H9 (cell line): ENCODE results near the gene CCL16. TPM values are rescaled to one million over a fixed set of nuclear protein-coding genes. Genes with fewer than 3 reads are reported as not detected.

Source experiments
- DNase-seq: peaks from one replicate; pipeline ENCODE4 v3.0.0-alpha.2; 2017
- H2AFZ ChIP-seq: one replicate; pipeline ENCODE4 v1.6.1; 2013; ENCODE audit warnings: mild to moderate bottlenecking, low read length, control low read depth, moderate library complexity
- H2AK5ac ChIP-seq: 2 replicates; pipeline ENCODE4 v1.6.1; 2013; ENCODE audit warnings: low read length, control low read depth, mixed read lengths; ENCODE audit not compliant: insufficient read length
- H2BK120ac ChIP-seq: one replicate; pipeline ENCODE4 v1.6.1; 2013; ENCODE audit warnings: low read depth, mild to moderate bottlenecking, low read length, control low read depth, inconsistent platforms; ENCODE audit not compliant: poor library complexity, severe bottlenecking
- H2BK12ac ChIP-seq: 2 replicates; pipeline ENCODE4 v1.6.1; 2013; ENCODE audit warnings: low read length, control low read depth, mixed read lengths, low read depth; ENCODE audit not compliant: insufficient read length
- H2BK15ac ChIP-seq: 2 replicates; pipeline ENCODE4 v1.6.1; 2013; ENCODE audit warnings: low read depth, low read length, control low read depth
- H2BK20ac ChIP-seq: one replicate; pipeline ENCODE4 v1.6.1; 2013; ENCODE audit warnings: low read depth, mild to moderate bottlenecking, low read length, control low read depth, inconsistent platforms; ENCODE audit not compliant: poor library complexity, severe bottlenecking
- H2BK5ac ChIP-seq: 2 replicates; pipeline ENCODE4 v1.6.1; 2013; ENCODE audit warnings: low read length, control low read depth, mixed read lengths; ENCODE audit not compliant: insufficient read length
- H3K14ac ChIP-seq: 2 replicates; pipeline ENCODE4 v1.6.1; 2013; ENCODE audit warnings: low read length, control low read depth; ENCODE audit not compliant: insufficient read depth
- H3K18ac ChIP-seq: 2 replicates; pipeline ENCODE4 v1.6.1; 2013; ENCODE audit warnings: low read depth, mild to moderate bottlenecking, mixed read lengths, low read length, control low read depth; ENCODE audit not compliant: insufficient read length
- H3K23ac ChIP-seq: 2 replicates; pipeline ENCODE4 v1.6.1; 2013; ENCODE audit warnings: low read length, control low read depth, mixed read lengths, low read depth; ENCODE audit not compliant: insufficient read length
- H3K23me2 ChIP-seq: 2 replicates; pipeline ENCODE4 v1.6.1; 2013; ENCODE audit warnings: low read depth, mild to moderate bottlenecking, mixed read lengths, low read length, control low read depth; ENCODE audit not compliant: insufficient read length, poor library complexity, severe bottlenecking
- H3K27ac ChIP-seq: 2 replicates; pipeline ENCODE4 v1.5.1; 2013; ENCODE audit warnings: low read length, control low read depth, mixed read lengths, low read depth; ENCODE audit not compliant: insufficient read length
- H3K27me3 ChIP-seq: 2 replicates; pipeline ENCODE4 v1.6.1; 2013; ENCODE audit warnings: low read length, control low read depth, inconsistent platforms; ENCODE audit not compliant: insufficient read depth
- H3K4ac ChIP-seq: 2 replicates; pipeline ENCODE4 v1.6.1; 2013; ENCODE audit warnings: low read depth, mild to moderate bottlenecking, control low read depth, inconsistent platforms, low read length, moderate library complexity
- H3K4me1 ChIP-seq: 2 replicates; pipeline ENCODE4 v1.6.1; 2013; ENCODE audit warnings: low read length, control low read depth, inconsistent platforms; ENCODE audit not compliant: insufficient read depth
- H3K4me2 ChIP-seq: 2 replicates; pipeline ENCODE4 v1.6.1; 2013; ENCODE audit warnings: low read length, control low read depth, mixed read lengths; ENCODE audit not compliant: insufficient read length, insufficient read depth
- H3K56ac ChIP-seq: 2 replicates; pipeline ENCODE4 v1.6.1; 2013; ENCODE audit warnings: low read depth, mild to moderate bottlenecking, mixed read lengths, low read length, control low read depth; ENCODE audit not compliant: insufficient read length
- H3K79me1 ChIP-seq: 2 replicates; pipeline ENCODE4 v1.6.1; 2013; ENCODE audit warnings: low read depth, mild to moderate bottlenecking, moderate library complexity, low read length, control low read depth, inconsistent platforms; ENCODE audit not compliant: insufficient read depth, poor library complexity, severe bottlenecking
- H3K79me2 ChIP-seq: 2 replicates; pipeline ENCODE4 v1.6.1; 2013; ENCODE audit warnings: low read length, control low read depth, inconsistent platforms; ENCODE audit not compliant: insufficient read depth
- H3K9ac ChIP-seq: 2 replicates; pipeline ENCODE4 v1.6.1; 2013; ENCODE audit warnings: low read length, control low read depth, mixed read lengths; ENCODE audit not compliant: insufficient read length; ENCODE audit errors: extremely low read depth
- H3K9me3 ChIP-seq: one replicate; pipeline ENCODE4 v1.6.1; 2013; ENCODE audit warnings: low read depth, low read length, inconsistent platforms; ENCODE audit not compliant: control insufficient read depth
- H3T11ph ChIP-seq: one replicate; pipeline ENCODE4 v1.6.1; 2013; ENCODE audit warnings: mild to moderate bottlenecking, low read length, control low read depth, inconsistent platforms
- H4K20me1 ChIP-seq: one replicate; pipeline ENCODE4 v1.6.1; 2013; ENCODE audit not compliant: control insufficient read depth, insufficient read length, insufficient read depth
- H4K5ac ChIP-seq: 2 replicates; pipeline ENCODE4 v1.6.1; 2013; ENCODE audit warnings: low read depth, mild to moderate bottlenecking, mixed read lengths, low read length, control low read depth; ENCODE audit not compliant: insufficient read length
- H4K8ac ChIP-seq: replicated peaks from 2 replicates; pipeline ENCODE4 v1.6.1; 2013; ENCODE audit warnings: low read length, control low read depth, mixed read lengths, low read depth; ENCODE audit not compliant: insufficient read length
- H4K91ac ChIP-seq: 2 replicates; pipeline ENCODE4 v1.6.1; 2013; ENCODE audit warnings: low read depth, mild to moderate bottlenecking, moderate library complexity, mixed read lengths, low read length, control low read depth; ENCODE audit not compliant: insufficient read length
- H3K27ac Mint-ChIP-seq, 3 experiments: 2 replicates in 2 of 3; 3 replicates in 1 of 3; pipeline ENCODE4 v1.8.0; 2020 to 2021; ENCODE audit warnings: mixed read lengths in 3 of 3, mild to moderate bottlenecking in 1 of 3, moderate library complexity in 1 of 3
- H3K27me3 Mint-ChIP-seq: 2 replicates; pipeline ENCODE4 v1.8.0; 2021; ENCODE audit warnings: low read depth, mild to moderate bottlenecking, moderate library complexity, mixed read lengths
- H3K36me3 Mint-ChIP-seq, 3 experiments: 2 replicates in 2 of 3; 3 replicates in 1 of 3; pipeline ENCODE4 v1.8.0; 2020 to 2021; ENCODE audit warnings: low read depth in 3 of 3, mixed read lengths in 3 of 3; ENCODE audit not compliant: insufficient read depth in 1 of 3
- H3K4me1 Mint-ChIP-seq, 2 experiments: 2 replicates each; pipeline ENCODE4 v1.8.0; 2020; ENCODE audit warnings: mixed read lengths in 2 of 2
- H3K4me3 Mint-ChIP-seq, 2 experiments: 2 replicates in 1 of 2; 3 replicates in 1 of 2; pipeline ENCODE4 v1.8.0; 2020 to 2021; ENCODE audit warnings: mild to moderate bottlenecking in 2 of 2, mixed read lengths in 2 of 2, moderate library complexity in 1 of 2
- H3K9me3 Mint-ChIP-seq, 2 experiments: 2 replicates in 1 of 2; 3 replicates in 1 of 2; pipeline ENCODE4 v1.8.0; 2020; ENCODE audit warnings: mild to moderate bottlenecking in 2 of 2, mixed read lengths in 2 of 2, moderate library complexity in 1 of 2
- WGBS: extraction: QIAGEN DNeasy Blood & Tissue Kit; methylation state at CpG from one replicate; pipeline ENCODE4 v1.1.7; 2013; ENCODE audit warnings: missing lambda C conversion rate, low lambda C conversion rate, mixed read lengths; ENCODE audit not compliant: insufficient read length; ENCODE audit errors: extremely low coverage; 5-methylcytosine and 5-hydroxymethylcytosine counted together
- total RNA-seq: library from RNA; stranded (reverse); gene quantifications from 2 replicates; pipeline ENCODE4 v1.2.1, GENCODE V29; 2021
- TF ChIP-seq, protein P1 (sequence below): fragments of 200-600 bp; sonication (generic); conservative IDR thresholded peaks from 3 replicates; pipeline ENCODE4 v1.8.0; 2021; ENCODE audit warnings: antibody characterized with exemption, mild to moderate bottlenecking

The CCL16 gene
- total RNA-seq, 1 experiment from 2014 or later, result not detected

DNA sequence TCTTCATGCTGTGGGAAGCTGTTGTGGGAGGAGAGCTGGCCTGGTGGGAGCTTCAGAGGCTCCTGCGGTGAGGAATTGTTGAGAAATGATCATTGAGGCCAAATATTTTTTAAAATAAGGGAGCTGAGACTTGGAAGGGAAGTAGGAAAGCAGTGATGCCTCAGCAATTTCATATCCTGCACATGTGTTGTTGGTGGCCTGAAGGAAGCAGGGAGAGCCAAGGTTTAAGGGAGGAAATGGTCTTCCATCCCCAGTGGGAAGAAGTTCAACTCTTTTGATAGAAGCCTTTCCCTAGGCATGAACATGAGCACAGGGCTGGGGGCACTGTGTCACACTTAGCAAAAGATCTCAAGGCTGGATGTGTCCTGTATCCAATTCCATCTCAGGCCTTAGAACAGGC lies 5.3 kb upstream of the CCL16 start, which contains the start of gene CCL14:
Gene CCL14 (minus strand): TSS at position 87 of the 400 bp plus-strand sequence. CDS start 80 bp downstream, at position 7.
- H2AFZ ChIP-seq, result no peak within 1 kb of the TSS
- Mint-ChIP-seq H3K4me3 (no peak within 1 kb of the TSS), H3K4me1 (no peaks in the 10 kb centered on the region), H3K27ac (peak within 1 kb of the TSS in 1 of 3 experiments; percentile 62; a peak in 1 of 7 replicates), H3K36me3 (no peaks in the 10 kb centered on the region), H3K9me3 (no peaks in the 10 kb centered on the region; a peak in 2 of 5 replicates), H3K27me3 (peaks cover 5% of the 10 kb centered on the region)
- no peak within 1 kb of the TSS for H4K91ac ChIP-seq
- no peak within 1 kb of the TSS for H3K4me2 ChIP-seq
- no peak within 1 kb of the TSS for H3K9ac ChIP-seq
- H4K20me1 ChIP-seq, result no peaks in the 10 kb centered on the region
- no peak within 1 kb of the TSS for H4K8ac ChIP-seq
- no peak for DNase-seq
- H3K4ac ChIP-seq, result no peak within 1 kb of the TSS
- H3K18ac ChIP-seq, result no peak within 1 kb of the TSS
- no peak within 1 kb of the TSS for H2BK15ac ChIP-seq
- no peaks in the 10 kb centered on the region for H3K9me3 ChIP-seq
- no peak within 1 kb of the TSS for H3K23ac ChIP-seq
- no peaks in the 10 kb centered on the region for H3K23me2 ChIP-seq
- no peaks in the 10 kb centered on the region for H3K4me1 ChIP-seq
- no peak within 1 kb of the TSS; the same call in 1 of the 2 replicates for H3K14ac ChIP-seq
- WGBS, result no CpG with 5 or more reads among the region's 1 CpG
- no peak within 1 kb of the TSS for H2BK5ac ChIP-seq
- H3K79me1 ChIP-seq, result no peaks in the 10 kb centered on the region
- TF ChIP-seq, protein P1, sequence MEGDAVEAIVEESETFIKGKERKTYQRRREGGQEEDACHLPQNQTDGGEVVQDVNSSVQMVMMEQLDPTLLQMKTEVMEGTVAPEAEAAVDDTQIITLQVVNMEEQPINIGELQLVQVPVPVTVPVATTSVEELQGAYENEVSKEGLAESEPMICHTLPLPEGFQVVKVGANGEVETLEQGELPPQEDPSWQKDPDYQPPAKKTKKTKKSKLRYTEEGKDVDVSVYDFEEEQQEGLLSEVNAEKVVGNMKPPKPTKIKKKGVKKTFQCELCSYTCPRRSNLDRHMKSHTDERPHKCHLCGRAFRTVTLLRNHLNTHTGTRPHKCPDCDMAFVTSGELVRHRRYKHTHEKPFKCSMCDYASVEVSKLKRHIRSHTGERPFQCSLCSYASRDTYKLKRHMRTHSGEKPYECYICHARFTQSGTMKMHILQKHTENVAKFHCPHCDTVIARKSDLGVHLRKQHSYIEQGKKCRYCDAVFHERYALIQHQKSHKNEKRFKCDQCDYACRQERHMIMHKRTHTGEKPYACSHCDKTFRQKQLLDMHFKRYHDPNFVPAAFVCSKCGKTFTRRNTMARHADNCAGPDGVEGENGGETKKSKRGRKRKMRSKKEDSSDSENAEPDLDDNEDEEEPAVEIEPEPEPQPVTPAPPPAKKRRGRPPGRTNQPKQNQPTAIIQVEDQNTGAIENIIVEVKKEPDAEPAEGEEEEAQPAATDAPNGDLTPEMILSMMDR, result no peak
- H2AK5ac ChIP-seq, result no peak within 1 kb of the TSS
- H4K5ac ChIP-seq, result no peak within 1 kb of the TSS
- no peak within 1 kb of the TSS for H3K27ac ChIP-seq
- no peaks in the 10 kb centered on the region for H3K27me3 ChIP-seq
- H2BK12ac ChIP-seq, result no peak within 1 kb of the TSS
- no peaks in the 10 kb centered on the region for H3K79me2 ChIP-seq
- no peak within 1 kb of the TSS for H3T11ph ChIP-seq
- no peak within 1 kb of the TSS for H3K56ac ChIP-seq
- no peak within 1 kb of the TSS for H2BK120ac ChIP-seq
- H2BK20ac ChIP-seq, result no peak within 1 kb of the TSS
